HEK293 (cell line): ENCODE data around the gene BCAS3.

ENCODE experiments used
- CTCF ChIA-PET: fragments of 350-600 bp; formaldehyde crosslinking; extraction: SDS; loops from one replicate; lab custom pipeline; 2021; ENCODE audit warnings: antibody characterized with exemption; lab: Yijun Ruan, JAX
- POLR2A ChIA-PET: fragments of 300-600 bp; formaldehyde crosslinking; extraction: SDS; loops from one replicate; lab custom pipeline; 2020; ENCODE audit warnings: antibody characterized with exemption, inconsistent platforms; lab: Yijun Ruan, JAX
- H3K27ac ChIP-seq: fragments of 200-500 bp; sonication (Bioruptor generic); 2 replicates; pipeline ENCODE4 v1.5.1; 2014; ENCODE audit warnings: low read depth, low read length, control low read depth, inconsistent platforms; ENCODE audit errors: extremely low read depth
- H3K36me3 ChIP-seq, 2 experiments: fragments of 200-500 bp in 1 of 2; sonication (Bioruptor generic) in 1 of 2; 1 replicate in 1 of 2; 2 replicates in 1 of 2; pipeline ENCODE4 v1.5.1; 2014 to 2017; ENCODE audit warnings: inconsistent platforms in 2 of 2, low read length in 2 of 2; ENCODE audit not compliant: control insufficient read depth in 2 of 2, insufficient read depth in 1 of 2
- H3K4me1 ChIP-seq: fragments of 200-500 bp; sonication (Bioruptor generic); 2 replicates; pipeline ENCODE4 v1.5.1; 2014; ENCODE audit warnings: mild to moderate bottlenecking, low read length, inconsistent platforms; ENCODE audit not compliant: control insufficient read depth, insufficient read depth
- H3K4me3 ChIP-seq: 2 replicates; pipeline ENCODE4 v1.5.1; 2011; ENCODE audit warnings: low read depth, mild to moderate bottlenecking, control low read depth, low read length, moderate library complexity
- H3K9me3 ChIP-seq: fragments of 200-500 bp; sonication (Bioruptor generic); 2 replicates; pipeline ENCODE4 v1.5.1; 2014; ENCODE audit warnings: low read depth, low read length, inconsistent platforms; ENCODE audit not compliant: control insufficient read depth, insufficient read depth
- FEZF1 ChIP-seq: fragments of 450-650 bp; formaldehyde crosslinking; IDR thresholded peaks from 2 replicates; pipeline ENCODE4 v1.5.1; 2016; ENCODE audit warnings: missing biosample characterization, missing genetic modification characterization
- GFI1B ChIP-seq: fragments of 450-650 bp; formaldehyde crosslinking; IDR thresholded peaks from 2 replicates; pipeline ENCODE4 v1.5.1; 2016; ENCODE audit warnings: missing biosample characterization, missing genetic modification characterization
- GLIS1 ChIP-seq: fragments of 450-650 bp; formaldehyde crosslinking; IDR thresholded peaks from 2 replicates; pipeline ENCODE4 v1.5.1; 2016; ENCODE audit warnings: missing biosample characterization, missing genetic modification characterization
- IKZF3 ChIP-seq: fragments of 450-650 bp; IDR thresholded peaks from 2 replicates; pipeline ENCODE4 v1.5.0; 2018; ENCODE audit warnings: missing biosample characterization, mild to moderate bottlenecking, missing genetic modification characterization, moderate library complexity
- MEIS1 ChIP-seq: sonication (generic); formaldehyde crosslinking; IDR thresholded peaks from 2 replicates; pipeline ENCODE4 v1.8.1; 2022; ENCODE audit warnings: missing genetic modification reagents, mild to moderate bottlenecking, borderline replicate concordance
- MZF1 ChIP-seq: fragments of 450-650 bp; formaldehyde crosslinking; IDR thresholded peaks from 2 replicates; pipeline ENCODE4 v1.5.1; 2017; ENCODE audit warnings: missing biosample characterization, missing genetic modification characterization, borderline replicate concordance
- OSR2 ChIP-seq: fragments of 450-650 bp; formaldehyde crosslinking; IDR thresholded peaks from 2 replicates; pipeline ENCODE4 v1.5.1; 2016; ENCODE audit warnings: missing biosample characterization, missing genetic modification characterization
- SCRT2 ChIP-seq: fragments of 450-650 bp; formaldehyde crosslinking; IDR thresholded peaks from 2 replicates; pipeline ENCODE4 v1.5.1; 2016; ENCODE audit warnings: missing biosample characterization, missing genetic modification characterization
- SP2 ChIP-seq: fragments of 450-650 bp; formaldehyde crosslinking; IDR thresholded peaks from 2 replicates; pipeline ENCODE4 v1.5.1; 2016; ENCODE audit warnings: missing biosample characterization, missing genetic modification characterization
- SP7 ChIP-seq: fragments of 450-650 bp; formaldehyde crosslinking; IDR thresholded peaks from 2 replicates; pipeline ENCODE4 v1.5.1; 2016; ENCODE audit warnings: missing biosample characterization, missing genetic modification characterization
- TCF7L2 ChIP-seq: IDR thresholded peaks from 2 replicates; pipeline ENCODE4 v1.6.1; 2011; ENCODE audit warnings: low read depth, mild to moderate bottlenecking, inconsistent platforms, low read length, moderate library complexity, borderline replicate concordance
- TRIM28 ChIP-seq: IDR thresholded peaks from 2 replicates; pipeline ENCODE4 v1.6.1; 2011; ENCODE audit warnings: low read length, control low read depth, borderline replicate concordance
- ZBTB8A ChIP-seq: fragments of 450-650 bp; formaldehyde crosslinking; IDR thresholded peaks from 2 replicates; pipeline ENCODE4 v1.5.1; 2016; ENCODE audit warnings: missing biosample characterization, missing genetic modification characterization
- ZFP3 ChIP-seq: fragments of 450-650 bp; formaldehyde crosslinking; IDR thresholded peaks from 2 replicates; pipeline ENCODE4 v1.5.1; 2016; ENCODE audit warnings: low read depth, missing biosample characterization, missing genetic modification characterization
- ZFP69B ChIP-seq: fragments of 450-650 bp; formaldehyde crosslinking; IDR thresholded peaks from 2 replicates; pipeline ENCODE4 v1.5.1; 2016; ENCODE audit warnings: missing biosample characterization, missing genetic modification characterization
- ZNF133 ChIP-seq: fragments of 450-650 bp; formaldehyde crosslinking; IDR thresholded peaks from 2 replicates; pipeline ENCODE4 v1.5.1; 2016; ENCODE audit warnings: missing biosample characterization, missing genetic modification characterization
- ZNF2 ChIP-seq: fragments of 450-650 bp; formaldehyde crosslinking; IDR thresholded peaks from 2 replicates; pipeline ENCODE4 v1.5.1; 2016; ENCODE audit warnings: missing biosample characterization, missing genetic modification characterization
- ZNF214 ChIP-seq: fragments of 450-650 bp; formaldehyde crosslinking; IDR thresholded peaks from 2 replicates; pipeline ENCODE4 v1.5.1; 2017; ENCODE audit warnings: missing biosample characterization, mild to moderate bottlenecking, missing genetic modification characterization, borderline replicate concordance
- ZNF223 ChIP-seq: fragments of 450-650 bp; formaldehyde crosslinking; IDR thresholded peaks from 2 replicates; pipeline ENCODE4 v1.5.1; 2016; ENCODE audit warnings: missing biosample characterization, missing genetic modification characterization
- ZNF274 ChIP-seq, 2 experiments: fragments of 200-500 bp in 1 of 2; fragments of 450-650 bp in 1 of 2; sonication (Bioruptor generic) in 1 of 2; formaldehyde crosslinking in 1 of 2; IDR thresholded peaks; 2 replicates each; pipeline versions ENCODE4 v1.5.1 to v1.6.1; 2014 to 2016; ENCODE audit warnings: borderline replicate concordance in 1 of 2, inconsistent platforms in 1 of 2, low read length in 1 of 2, missing biosample characterization in 1 of 2, missing genetic modification characterization in 1 of 2
- ZNF514 ChIP-seq: fragments of 450-650 bp; formaldehyde crosslinking; IDR thresholded peaks from 2 replicates; pipeline ENCODE4 v1.5.1; 2016; ENCODE audit warnings: missing biosample characterization, missing genetic modification characterization
- ZNF544 ChIP-seq: fragments of 450-650 bp; formaldehyde crosslinking; IDR thresholded peaks from 2 replicates; pipeline ENCODE4 v1.5.0; 2017; ENCODE audit warnings: missing biosample characterization, missing genetic modification characterization
- ZNF561 ChIP-seq: fragments of 450-650 bp; IDR thresholded peaks from 2 replicates; pipeline ENCODE4 v1.5.1; 2018; ENCODE audit warnings: missing biosample characterization, missing genetic modification characterization, borderline replicate concordance
- ZNF610 ChIP-seq: fragments of 450-650 bp; formaldehyde crosslinking; IDR thresholded peaks from 2 replicates; pipeline ENCODE4 v1.5.1; 2016; ENCODE audit warnings: missing biosample characterization, missing genetic modification characterization, borderline replicate concordance
- ZNF777 ChIP-seq: fragments of 450-650 bp; formaldehyde crosslinking; IDR thresholded peaks from 2 replicates; pipeline ENCODE4 v1.5.1; 2017; ENCODE audit warnings: missing biosample characterization, missing genetic modification characterization, borderline replicate concordance
- ZXDB ChIP-seq: fragments of 450-650 bp; formaldehyde crosslinking; IDR thresholded peaks from 2 replicates; pipeline ENCODE4 v1.5.1; 2016; ENCODE audit warnings: missing biosample characterization, missing genetic modification characterization
- TF ChIP-seq, protein P1 (sequence below): fragments of 450-650 bp; formaldehyde crosslinking; IDR thresholded peaks from 2 replicates; pipeline ENCODE4 v1.5.1; 2017; ENCODE audit warnings: missing biosample characterization, missing genetic modification characterization
- TF ChIP-seq, protein P2 (sequence below): fragments of 450-650 bp; formaldehyde crosslinking; IDR thresholded peaks from 2 replicates; pipeline ENCODE4 v1.5.1; 2016; ENCODE audit warnings: missing biosample characterization, missing genetic modification characterization
- TF ChIP-seq, protein P3 (sequence below): fragments of 450-650 bp; formaldehyde crosslinking; IDR thresholded peaks from 2 replicates; pipeline ENCODE4 v1.5.1; 2016; ENCODE audit warnings: missing biosample characterization, missing genetic modification characterization

Gene BCAS3

DNA sequence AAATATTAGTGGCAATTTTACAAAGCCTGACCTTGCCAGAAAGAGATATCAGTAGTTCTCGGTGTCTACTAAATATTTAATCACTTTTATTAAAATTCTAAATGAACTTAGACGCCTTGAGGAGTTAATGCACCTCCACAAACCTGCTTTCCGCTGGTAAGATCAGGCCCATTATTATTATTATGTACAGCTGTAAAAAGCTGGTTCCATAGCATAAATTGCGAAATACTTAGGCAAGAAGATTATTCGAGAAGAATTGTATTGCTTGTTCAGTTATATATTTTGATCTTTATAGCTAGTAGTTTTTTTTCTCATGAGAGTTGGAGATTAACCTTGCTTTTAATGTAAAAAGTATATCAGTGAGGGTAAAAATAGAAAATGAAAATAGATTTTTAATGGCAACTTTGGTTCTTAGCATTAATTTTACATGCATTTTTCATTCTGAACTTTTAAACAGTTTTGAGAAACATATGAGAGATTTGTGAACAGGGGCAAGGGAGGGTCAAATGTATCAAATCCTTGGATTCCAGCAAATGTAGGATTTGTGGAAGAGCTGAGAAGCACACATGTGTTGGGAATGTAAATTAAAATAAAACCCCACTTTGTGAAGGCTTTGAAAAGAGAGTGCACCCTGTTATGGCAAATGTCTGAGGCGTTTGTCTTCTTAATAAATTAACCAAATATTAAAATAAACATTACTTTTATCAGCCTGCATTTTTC is 471.6 kb downstream of the BCAS3 start (continued):
- TF ChIP-seq ZFP69B: no peak
- TF ChIP-seq ZBTB8A (tag by site-specific recombination): no peak
- TF ChIP-seq ZNF544 (tag by site-specific recombination): no peak

DNA sequence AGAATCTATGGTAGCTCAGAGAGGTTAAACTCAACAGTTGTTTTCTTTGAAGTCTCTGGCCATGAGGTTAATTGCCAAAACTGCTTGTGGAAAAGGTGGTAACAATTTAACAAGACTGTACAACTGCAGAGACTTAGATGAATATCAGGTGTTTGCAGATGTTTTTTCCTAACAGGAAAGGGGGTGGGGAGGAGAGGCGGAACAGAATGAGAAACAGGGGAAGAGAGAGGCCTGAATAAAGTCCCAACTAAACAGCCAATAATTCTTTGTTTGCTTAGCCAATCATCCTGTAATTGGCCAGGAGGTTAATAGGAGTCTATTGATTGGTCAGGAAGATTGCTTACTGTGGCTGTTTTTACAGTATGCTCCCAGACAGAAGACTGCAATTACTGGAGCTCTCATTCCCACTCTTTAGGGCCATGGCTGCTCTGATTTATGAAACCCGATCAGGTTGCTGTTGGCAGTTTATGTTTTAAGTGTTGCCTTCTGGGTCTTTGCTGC is 472.3 kb downstream of the BCAS3 start:
- ChIA-PET POLR2A (no interaction called here), CTCF (interaction anchor here (0.6 to 0.9 kb wide), 3 partner anchors 10 to 68 kb away, joined by 3 to 4 read pairs (median 3); no protein-coding TSS in a partner anchor)
- Histone ChIP-seq H3K4me1 (peaks cover 24% of the 10 kb centered on the region), H3K27ac (no peak overlapping the region), H3K9me3 (no peaks in the 10 kb centered on the region), H3K36me3 (no peaks in the 10 kb centered on the region), H3K4me3 (no peak overlapping the region)
- peak; percentile 51 for TF ChIP-seq SP2 (tag by site-specific recombination)
- TF ChIP-seq ZNF223 (tag by site-specific recombination): no peak
- no peak for TF ChIP-seq ZNF214
- TF ChIP-seq ZXDB: peak; percentile 27; the same call in 1 of the 2 replicates
- TF ChIP-seq GLIS1 (tag by site-specific recombination): no peak
- TF ChIP-seq ZFP3 (tag by site-specific recombination): no peak
- TF ChIP-seq SCRT2 (tag by site-specific recombination): peak; percentile 74
- no peak for TF ChIP-seq ZNF274 (IDR thresholded peaks at IDR 0.05; ENCODE audit: low read length)
- TF ChIP-seq ZNF274 (tag by site-specific recombination; IDR thresholded peaks at IDR 0.05; ENCODE audit: borderline replicate concordance): no peak
- TF ChIP-seq MEIS1: no peak
- TF ChIP-seq ZNF610 (tag by site-specific recombination): 0 out of 2 replicates have a peak, but pooled peaks have one; percentile 53
- TF ChIP-seq ZNF561 (tag by site-specific recombination): 0 out of 2 replicates have a peak, but pooled peaks have one; percentile 38
- no peak for TF ChIP-seq ZNF777 (tag by site-specific recombination)
- TF ChIP-seq ZNF2 (tag by site-specific recombination): 0 out of 2 replicates have a peak, but pooled peaks have one; percentile 36
- peak; percentile 91; the same call in 1 of the 2 replicates for TF ChIP-seq TRIM28
- TF ChIP-seq, protein P1, sequence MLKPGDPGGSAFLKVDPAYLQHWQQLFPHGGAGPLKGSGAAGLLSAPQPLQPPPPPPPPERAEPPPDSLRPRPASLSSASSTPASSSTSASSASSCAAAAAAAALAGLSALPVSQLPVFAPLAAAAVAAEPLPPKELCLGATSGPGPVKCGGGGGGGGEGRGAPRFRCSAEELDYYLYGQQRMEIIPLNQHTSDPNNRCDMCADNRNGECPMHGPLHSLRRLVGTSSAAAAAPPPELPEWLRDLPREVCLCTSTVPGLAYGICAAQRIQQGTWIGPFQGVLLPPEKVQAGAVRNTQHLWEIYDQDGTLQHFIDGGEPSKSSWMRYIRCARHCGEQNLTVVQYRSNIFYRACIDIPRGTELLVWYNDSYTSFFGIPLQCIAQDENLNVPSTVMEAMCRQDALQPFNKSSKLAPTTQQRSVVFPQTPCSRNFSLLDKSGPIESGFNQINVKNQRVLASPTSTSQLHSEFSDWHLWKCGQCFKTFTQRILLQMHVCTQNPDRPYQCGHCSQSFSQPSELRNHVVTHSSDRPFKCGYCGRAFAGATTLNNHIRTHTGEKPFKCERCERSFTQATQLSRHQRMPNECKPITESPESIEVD (tag by site-specific recombination): peak; percentile 72
- TF ChIP-seq GFI1B (tag by site-specific recombination): peak; percentile 99
- peak; percentile 45; the same call in 1 of the 2 replicates for TF ChIP-seq MZF1 (tag by site-specific recombination)
- peak; percentile 88 for TF ChIP-seq OSR2
- TF ChIP-seq, protein P2, sequence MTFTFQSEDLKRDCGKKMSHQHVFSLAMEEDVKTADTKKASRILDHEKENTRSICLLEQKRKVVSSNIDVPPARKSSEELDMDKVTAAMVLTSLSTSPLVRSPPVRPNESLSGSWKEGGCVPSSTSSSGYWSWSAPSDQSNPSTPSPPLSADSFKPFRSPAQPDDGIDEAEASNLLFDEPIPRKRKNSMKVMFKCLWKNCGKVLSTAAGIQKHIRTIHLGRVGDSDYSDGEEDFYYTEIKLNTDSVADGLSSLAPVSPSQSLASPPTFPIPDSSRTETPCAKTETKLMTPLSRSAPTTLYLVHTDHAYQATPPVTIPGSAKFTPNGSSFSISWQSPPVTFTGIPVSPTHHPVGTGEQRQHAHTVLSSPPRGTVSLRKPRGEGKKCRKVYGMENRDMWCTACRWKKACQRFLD (tag by site-specific recombination): no peak
- no peak for TF ChIP-seq ZNF514 (tag by site-specific recombination)
- peak; percentile 68 for TF ChIP-seq FEZF1 (tag by site-specific recombination)
- TF ChIP-seq SP7 (tag by site-specific recombination): peak; percentile 80
- TF ChIP-seq, protein P3, sequence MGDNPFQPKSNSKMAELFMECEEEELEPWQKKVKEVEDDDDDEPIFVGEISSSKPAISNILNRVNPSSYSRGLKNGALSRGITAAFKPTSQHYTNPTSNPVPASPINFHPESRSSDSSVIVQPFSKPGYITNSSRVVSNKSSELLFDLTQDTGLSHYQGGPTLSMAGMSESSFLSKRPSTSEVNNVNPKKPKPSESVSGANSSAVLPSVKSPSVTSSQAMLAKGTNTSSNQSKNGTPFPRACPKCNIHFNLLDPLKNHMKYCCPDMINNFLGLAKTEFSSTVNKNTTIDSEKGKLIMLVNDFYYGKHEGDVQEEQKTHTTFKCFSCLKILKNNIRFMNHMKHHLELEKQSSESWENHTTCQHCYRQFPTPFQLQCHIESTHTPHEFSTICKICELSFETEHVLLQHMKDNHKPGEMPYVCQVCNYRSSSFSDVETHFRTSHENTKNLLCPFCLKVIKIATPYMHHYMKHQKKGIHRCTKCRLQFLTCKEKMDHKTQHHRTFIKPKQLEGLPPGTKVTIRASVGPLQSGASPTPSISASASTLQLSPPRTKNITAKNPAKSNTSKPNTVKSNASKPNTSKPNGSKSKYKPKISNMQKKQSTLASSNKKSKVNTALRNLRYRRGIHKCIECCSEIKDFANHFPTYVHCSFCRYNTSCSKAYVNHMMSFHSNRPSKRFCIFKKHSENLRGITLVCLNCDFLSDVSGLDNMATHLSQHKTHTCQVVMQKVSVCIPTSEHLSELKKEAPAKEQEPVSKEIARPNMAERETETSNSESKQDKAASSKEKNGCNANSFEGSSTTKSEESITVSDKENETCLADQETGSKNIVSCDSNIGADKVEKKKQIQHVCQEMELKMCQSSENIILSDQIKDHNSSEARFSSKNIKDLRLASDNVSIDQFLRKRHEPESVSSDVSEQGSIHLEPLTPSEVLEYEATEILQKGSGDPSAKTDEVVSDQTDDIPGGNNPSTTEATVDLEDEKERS (tag by site-specific recombination): no peak
- peak; percentile 55; the same call in 1 of the 2 replicates for TF ChIP-seq IKZF3 (tag by site-specific recombination)
- peak; percentile 22; the same call in 1 of the 2 replicates for TF ChIP-seq TCF7L2
- no peak for TF ChIP-seq ZNF133 (tag by site-specific recombination)
